HG02840 (cell line): ENCODE measurements around the gene CDC45.

Experiments used
- ATAC-seq: cut with Tn5 transposase; IDR thresholded peaks from one replicate; pipeline ENCODE4 v1.9.1; 2021; ENCODE audit warnings: mild to moderate bottlenecking, moderate library complexity, moderate number of reproducible peaks; ENCODE audit not compliant: unreplicated experiment, low FRiP score

Gene CDC45

DNA sequence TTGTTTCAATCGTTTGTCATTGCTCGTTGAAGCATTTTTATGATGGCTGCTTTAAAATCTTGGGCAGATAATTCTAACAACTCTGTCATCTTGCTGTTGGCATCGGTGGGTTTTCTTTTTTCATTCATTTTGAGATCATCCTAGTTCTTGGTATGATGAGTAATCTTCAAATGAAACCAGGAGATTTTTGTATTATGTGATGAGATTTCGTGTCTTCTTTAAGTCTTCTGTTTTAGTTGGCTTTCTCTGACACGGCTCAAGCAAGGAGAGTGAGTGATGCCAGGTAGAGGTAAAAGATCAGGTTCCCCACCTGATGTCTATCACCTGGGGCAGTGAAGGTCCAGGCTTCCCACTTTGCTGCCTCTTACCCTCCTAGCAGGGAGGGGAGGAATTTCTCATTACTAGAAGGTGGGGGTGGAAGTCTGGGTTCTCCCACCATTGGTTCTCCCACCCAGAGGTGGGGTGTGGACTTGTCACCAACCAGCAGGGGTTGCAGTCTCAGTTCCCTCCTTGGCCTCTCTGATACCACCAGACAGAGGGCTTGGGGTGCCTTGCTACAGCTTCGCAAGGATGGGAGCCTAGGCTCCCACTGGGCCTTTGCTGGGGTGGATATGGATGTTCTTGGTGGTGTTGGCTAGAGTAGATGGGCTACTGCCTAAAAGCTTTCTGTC, 12.9 kb downstream of the CDC45 start:
- ATAC-seq = no peak

DNA sequence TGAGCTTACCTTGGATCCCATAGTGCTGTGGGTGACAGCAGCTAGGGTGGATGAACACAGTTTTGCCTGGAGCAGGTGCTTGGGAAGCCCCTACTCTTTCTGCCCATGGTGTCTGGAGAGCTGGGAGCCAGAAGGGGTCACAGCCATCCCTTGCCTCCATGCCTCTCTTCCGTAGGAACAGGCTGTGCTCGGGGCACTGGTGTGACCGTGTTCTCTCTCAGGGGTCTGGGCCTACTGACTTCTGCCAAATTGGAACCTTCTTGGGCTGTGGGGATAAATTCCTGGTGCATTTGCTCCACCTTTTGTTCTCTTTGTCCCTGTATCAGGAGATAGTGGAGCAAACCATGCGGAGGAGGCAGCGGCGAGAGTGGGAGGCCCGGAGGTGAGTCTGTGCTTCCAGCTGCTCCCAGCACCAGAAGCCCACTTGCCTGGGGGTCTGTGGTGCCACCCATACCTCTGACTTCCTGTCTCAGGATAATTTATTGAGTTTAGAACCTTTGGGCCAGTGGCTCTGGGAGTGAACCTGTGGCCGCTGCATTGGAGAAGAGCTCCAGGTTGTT, 14.4 kb downstream of the CDC45 start:
- ATAC-seq = no peak

DNA sequence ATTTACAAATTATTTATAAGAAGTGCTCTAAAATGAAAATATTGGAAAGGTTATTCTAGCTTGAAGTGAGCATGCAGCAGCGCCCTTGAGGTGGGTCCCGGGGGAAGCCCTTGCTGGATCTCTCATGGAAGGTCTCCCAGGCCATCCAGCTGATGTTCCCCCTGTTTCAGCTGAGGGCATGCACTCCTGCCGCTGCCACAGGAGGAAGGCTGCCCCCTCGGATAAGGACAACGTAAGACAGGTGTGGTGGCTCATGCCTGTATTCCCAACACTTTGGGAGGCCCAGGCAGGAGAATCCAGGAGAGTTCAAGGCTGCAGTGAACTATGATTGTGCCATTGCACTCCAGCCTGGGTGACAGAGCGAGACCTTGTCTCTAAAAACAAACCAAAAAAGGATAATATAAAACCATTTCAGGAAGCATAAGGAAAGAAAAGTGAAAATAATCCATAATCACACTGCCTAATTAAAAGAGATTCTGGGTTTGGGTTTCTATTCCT, 15.0 kb downstream of the CDC45 start:
- no peak for ATAC-seq

DNA sequence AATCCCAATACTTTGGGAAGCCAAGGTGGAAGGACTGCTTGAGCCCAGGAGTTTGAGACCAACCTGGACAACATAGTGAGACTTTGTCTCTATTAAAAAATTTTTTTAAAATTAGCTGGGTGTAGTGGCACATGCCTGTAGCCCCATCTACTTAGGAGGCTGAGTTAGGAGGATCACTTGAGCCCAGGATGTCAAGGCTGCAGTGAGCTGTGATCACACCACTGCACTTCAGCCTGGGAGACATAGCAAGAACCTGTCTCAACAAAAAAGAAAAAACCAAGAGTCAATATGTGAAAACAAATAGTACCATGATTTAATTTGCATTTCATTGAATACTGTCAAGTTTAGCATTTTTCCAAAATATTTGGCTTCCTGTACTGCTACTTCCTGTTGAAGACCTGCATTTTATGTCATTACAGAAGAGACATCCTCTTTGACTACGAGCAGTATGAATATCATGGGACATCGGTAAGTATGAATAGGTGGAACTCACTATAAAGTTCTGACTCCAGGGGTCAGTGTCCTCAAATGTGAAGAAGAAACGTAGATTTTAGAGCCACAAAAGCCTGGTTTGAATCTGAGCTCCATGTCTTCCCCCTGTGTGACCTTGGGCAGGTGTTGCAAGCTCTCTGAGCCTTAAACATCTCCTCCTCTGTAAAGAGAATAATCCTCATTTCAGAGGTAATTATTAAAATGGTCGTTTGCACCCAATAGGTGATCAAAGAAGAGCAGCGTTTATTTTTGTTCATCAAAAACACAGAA, 16.0 kb downstream of the CDC45 start:
- ATAC-seq = no peak

DNA sequence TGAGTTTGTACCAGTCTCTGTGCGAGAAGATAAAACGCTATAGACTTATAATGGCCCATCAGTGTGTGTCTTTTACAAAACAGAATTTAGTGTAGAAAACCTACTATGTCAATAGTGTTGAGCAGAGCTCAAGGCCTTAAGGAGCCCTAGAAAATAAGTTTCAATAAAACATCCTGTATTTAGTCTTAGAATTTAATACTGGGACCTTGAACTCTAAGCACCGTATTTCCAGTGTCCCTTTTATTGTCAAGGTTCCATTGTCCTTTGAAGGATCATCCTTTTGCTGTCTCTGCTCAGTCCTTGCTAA, 16.6 kb downstream of the CDC45 start:
- no peak for ATAC-seq

DNA sequence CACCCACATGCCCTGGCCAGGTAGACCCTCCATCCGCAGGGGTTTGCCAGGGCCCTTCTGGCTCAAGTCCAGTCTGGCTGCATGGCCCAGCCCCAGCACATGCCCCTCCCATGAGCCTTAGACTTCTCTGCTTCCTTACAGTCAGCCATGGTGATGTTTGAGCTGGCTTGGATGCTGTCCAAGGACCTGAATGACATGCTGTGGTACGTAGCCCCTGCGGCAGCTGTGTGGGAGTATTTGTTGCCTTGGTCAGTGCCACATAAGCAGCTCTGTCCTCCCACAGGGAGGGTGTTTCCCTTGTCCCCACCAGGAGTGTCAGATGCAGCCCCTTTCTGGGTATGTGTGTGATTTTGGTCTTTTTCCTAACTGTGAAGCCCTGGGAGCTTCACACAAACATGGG, 17.5 kb downstream of the CDC45 start:
- no peak for ATAC-seq

DNA sequence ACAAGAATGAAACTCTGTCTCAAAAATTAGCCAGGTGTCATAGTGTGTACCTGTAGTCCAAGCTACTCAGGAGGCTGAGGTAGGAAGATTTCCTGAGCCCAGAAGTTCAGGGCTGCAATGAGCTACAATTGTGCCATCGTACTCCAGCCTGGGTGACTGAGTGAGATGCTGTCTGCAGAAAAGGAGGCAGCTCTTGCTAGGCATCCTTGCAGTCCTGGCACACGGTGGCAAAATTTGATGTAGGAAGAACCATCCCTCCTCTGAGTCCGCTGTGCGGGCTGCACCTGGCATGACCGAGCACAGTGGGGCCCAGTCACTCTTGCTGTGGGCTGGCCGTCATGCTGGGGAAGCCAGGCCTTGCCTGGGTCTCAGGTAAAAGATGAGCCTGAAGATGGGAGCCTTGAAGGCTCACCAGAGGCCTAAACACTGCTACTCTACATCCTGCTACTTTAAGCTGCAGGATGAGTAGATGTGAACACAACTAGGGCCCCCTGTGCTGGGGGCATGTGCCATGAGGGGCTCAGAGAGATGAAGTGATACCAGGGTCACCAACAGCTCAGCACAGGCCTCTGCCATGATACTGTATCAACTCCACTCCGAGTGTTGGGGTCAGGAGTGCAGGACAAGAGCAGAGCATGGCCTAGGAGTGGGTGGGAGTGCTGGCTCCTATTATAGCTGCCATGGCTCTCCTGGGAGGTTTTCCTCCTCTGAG, 18.6 kb downstream of the CDC45 start:
- ATAC-seq = no peak

DNA sequence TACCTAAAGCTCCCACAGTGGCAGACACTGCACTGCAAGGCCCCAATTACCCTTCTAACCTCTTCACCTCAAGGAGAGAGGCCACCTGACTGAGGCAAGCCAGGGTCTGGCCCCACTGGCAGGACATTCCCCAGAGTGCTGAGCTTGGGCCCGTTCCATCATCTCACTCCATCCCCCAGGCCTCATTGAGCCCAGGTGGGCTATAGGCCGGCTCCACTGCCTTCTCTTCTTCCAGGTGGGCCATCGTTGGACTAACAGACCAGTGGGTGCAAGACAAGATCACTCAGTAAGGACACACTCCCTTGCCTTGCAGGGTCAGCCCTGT, 19.1 kb downstream of the CDC45 start:
- ATAC-seq = no peak

DNA sequence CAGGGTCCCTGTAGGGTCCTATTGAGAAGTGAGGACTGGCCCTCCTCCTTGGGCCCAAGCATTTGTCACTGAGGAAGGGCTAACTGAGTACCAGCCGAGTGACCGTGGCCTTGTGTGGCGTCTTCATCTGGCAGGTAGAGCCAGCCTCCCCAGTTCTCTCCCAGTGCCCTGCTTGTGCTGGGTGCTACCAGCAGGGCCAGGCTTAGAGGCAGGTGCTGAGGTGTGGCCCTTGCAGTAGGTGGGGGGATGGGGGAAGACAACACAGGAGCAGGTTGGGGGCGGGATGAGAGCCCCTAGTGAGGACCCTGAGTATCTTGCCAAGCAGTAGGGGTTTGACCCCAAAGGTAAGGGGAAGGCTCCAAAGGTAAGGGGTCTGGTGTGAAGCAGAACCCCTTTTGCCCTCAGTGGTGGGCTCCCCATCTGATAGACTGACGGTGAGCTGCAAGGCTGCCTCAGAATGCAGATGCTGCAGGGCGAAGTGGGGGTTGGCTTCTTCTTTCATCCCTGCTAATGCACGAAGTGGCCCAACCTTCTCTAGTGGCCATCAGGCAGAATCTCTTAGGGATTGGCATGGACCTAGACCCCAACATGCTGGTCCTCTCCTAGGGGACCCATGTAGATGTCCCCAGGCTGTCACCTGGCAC, 19.6 kb downstream of the CDC45 start:
- no peak for ATAC-seq

DNA sequence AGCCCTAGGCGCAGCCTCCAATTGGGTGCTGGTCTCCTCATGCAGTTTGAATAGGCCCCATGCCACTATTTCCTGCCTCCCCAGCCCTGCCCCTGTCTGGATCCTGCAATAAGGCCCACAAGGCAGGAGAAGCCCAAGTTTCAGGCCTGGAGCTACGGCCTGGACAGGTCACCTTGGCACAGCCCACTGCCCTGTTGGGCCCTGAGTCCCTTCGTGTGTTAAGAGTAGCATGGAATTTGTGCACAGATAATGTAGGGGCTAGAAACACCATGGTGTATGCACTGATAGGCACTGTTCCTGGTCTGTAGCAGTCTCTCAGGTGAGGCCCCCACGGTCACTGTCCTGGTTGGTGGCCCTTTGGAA, 20.1 kb downstream of the CDC45 start:
- ATAC-seq = no peak

DNA sequence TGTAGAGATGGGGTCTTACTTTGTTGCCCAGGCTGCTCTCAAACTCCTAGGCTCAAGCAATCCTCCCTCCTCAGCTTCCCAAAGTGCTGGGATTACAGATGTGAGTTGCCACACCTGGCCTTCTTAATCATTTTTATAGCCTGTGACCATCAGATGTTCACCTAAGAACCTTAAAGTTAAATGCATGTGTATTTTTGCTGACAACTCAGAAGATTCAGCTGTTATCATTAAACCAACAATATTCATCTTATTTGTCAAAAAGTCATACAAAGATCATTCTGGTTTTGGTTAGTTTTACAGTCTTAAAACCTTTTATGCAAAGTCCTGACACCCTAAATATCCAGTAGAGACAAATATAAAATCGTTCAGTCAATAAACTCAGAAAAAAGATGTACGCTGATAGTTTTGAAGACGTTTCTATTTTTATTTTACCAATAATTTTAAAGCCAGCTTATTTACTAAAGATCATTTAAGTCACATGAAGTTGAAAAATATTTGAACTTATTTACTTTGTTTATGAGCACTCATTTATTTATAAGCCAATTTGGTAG, 22.3 kb downstream of the CDC45 start:
- no peak for ATAC-seq

DNA sequence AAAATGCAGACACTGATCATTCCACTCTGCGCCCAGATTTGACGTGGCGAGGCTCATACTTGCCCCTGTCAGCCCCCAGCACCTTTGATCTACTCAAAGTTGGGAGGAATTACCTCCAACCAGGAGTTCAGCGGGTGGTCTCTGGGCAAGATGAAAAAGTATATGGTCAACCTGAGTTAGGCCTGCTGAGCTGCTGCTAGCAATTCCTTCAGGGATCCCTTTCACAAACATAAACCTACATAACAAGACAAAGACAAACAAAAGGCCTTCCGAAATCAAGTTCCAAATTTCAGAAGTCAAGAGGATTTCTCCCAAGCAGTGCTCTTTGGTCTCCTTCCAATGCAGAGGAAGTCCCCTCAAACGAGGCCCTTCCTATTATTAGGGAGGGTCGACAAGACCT, 23.6 kb downstream of the CDC45 start:
- ATAC-seq = no peak

DNA sequence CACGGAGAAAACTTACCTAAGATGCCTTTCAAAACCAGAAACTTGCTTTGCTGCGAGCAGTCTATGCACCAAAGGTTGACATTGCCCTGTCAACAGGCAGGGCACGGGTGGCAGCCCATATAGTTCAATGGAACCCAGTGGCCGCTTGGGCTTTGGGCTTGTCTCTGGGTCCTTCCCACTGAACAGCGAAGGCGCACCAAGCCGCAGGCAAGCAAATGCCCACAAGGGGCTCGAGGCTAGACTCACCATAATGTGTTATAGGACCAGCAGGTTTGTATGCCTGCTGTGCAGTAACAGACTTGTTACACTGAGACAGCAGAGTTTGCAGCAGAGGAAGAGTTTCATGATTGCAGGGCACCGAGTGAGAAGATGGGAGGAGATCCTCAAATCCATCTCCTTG, 24.1 kb downstream of the CDC45 start:
- ATAC-seq = no peak

DNA sequence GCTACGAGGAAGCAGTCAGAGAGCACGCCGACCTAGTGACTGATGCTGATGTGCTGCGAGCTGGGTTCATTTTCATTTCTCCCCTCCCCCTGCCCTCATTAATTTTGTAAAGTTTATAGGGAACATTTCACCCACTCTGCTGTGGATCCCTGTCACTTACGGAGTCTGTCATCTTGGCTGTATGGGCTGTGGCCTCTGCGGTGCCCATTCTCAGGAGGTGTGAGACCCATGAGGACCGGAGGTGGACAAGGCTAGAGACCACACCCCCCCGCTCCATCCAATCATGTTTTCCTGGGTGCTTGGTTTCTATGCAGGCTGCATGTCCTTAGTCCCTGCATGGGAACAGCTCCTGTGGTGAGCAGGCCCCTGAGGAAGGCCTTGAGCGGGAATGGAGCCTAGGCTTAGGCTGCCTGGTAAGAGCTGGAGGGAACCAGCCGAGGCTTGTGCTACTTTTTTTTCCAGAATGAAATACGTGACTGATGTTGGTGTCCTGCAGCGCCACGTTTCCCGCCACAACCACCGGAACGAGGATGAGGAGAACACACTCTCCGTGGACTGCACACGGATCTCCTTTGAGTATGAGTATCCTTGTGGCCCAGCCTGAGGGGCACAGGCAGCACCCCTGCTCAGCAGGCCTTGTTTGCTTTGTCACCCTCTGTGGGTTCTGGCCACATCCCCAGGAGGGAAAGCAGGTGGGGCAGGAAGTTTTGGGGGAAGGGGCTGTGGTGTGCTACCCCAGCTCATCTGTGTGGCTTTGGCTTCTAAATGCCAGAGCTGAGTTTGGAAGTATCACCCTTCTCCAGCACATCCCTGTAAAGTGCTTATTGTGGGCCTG, 25.4 kb downstream of the CDC45 start:
- no peak for ATAC-seq

DNA sequence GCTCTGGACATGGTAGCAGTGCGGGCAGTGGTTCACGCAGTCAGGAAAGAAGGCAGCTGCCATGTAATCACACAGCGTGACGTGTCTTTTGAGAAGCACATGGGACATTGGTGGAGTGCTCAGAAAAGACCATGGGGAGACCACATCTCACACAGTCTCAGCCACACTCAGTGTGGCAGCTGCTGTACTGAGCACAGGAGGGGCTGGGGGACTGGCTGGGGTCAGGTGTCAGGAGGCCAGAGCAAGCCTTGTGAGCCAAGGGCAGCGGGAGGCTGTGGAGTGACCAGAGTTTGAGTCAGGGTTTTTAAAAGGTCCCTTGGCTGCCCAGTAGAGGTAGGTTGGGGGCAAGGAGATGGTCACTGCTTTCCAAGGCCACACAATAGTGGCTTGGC, 26.0 kb downstream of the CDC45 start:
- no peak for ATAC-seq

DNA sequence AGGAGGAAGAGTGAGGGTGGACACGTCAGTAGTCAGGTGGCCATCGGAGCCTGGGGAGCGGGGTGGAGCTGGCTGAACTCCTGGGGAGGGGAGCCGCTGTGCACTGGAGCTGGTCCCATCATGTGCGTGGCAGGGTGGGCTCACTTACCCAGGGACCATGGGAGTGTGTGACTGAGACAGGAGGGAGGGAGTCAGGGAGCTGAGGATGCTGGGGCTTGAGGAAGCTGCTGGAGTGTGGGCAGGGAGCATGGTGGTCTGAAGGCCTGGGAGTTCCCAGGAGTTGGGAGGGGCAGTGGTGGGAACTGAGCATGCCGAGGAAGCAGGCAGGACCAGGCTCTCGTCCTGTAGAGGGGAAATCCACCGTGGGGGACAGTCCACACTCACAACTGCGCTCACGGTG, 26.5 kb downstream of the CDC45 start:
- no peak for ATAC-seq

DNA sequence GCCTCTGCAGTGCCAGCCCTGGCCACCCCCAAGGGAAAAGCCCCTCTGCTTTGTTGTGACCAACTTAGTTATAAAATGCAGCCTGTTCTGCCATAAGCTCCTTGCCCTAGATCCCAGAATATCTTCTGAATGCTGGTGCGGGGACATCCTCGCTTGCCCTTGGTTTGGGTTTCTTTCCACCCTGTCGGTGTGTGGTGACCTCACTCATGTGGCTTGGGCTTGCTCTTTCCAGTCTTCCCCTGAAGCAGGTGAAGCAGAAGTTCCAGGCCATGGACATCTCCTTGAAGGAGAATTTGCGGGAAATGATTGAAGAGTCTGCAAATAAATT, 27.8 kb downstream of the CDC45 start:
- no peak for ATAC-seq

DNA sequence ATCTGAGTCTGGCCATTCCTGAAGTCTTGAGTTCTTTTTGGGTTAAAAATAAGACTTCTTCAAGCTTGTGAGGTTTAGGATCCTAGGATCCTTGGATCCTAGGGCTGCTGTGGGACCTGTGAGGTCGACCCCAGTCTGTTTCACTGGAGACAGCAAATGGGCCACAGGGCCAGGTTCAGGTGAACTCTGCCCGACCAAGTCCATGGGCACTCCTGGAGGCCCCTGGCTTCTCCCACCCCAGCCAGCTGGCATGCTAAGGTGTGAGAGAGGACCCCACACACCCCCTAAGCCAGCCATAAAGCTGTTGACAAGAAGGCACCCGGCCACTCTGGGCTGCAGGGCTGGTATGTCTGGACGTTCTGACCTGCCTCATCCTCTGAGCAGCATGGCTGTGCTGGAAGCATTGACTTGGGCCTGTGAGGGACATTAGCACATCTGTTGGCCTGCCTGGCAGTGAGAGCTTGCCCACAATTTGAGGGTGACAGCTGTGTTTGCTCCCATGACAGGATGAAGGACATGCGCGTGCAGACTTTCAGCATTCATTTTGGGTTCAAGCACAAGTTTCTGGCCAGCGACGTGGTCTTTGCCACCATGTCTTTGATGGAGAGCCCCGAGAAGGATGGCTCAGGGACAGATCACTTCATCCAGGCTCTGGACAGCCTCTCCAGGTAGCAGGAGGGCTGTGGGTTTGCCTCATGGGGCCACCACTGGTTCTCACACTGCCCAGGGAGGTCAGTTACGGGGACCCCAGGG, 28.5 kb downstream of the CDC45 start:
- ATAC-seq = no peak

DNA sequence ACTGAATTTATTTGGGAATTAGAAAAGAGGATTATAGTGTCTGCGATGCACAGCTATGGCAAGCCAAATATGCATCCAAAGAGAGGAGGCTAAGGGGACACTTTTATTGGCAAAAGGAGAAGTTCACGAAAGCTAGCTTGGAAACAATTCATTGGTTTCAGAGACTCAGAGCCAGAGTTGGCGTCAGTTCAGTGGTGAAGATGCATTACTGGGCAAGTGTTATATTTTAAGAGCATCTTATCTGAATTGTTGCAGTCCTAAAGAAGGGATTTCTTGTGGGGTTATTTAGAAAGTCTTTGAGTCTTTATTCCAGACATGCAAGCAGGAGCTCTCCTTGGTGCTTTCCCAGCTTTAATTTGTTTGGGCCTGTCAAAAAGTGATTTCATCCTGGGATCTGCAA, 29.5 kb downstream of the CDC45 start:
- ATAC-seq = no peak
